B cell (primary cell): ENCODE results near the gene SEPTIN11. TPM values are rescaled to one million over a fixed set of nuclear protein-coding genes. Genes with fewer than 3 reads are reported as not detected.

Experiments used
- ATAC-seq: fragments of 200-7000 bp; cut with Tn5 transposase; one replicate; pipeline ENCODE4 v1.10.0; 2021; ENCODE audit warnings: low read depth, mild to moderate bottlenecking, moderate number of reproducible peaks, moderate library complexity
- CTCF ChIA-PET: fragments of 350-600 bp; sonication (Branson Sonifier 250); formaldehyde crosslinking; loops from one replicate; lab custom pipeline; 2021; ENCODE audit warnings: antibody characterized with exemption, inconsistent platforms; lab: Charles Lee
- POLR2A ChIA-PET: fragments of 350-600 bp; sonication (Branson Sonifier 250); formaldehyde crosslinking; loops from one replicate; lab custom pipeline; 2021; ENCODE audit warnings: antibody characterized with exemption; lab: Charles Lee
- DNase-seq: peaks from one replicate; pipeline ENCODE4 v3.0.0; 2013
- H2AFZ ChIP-seq: 2 replicates; pipeline ENCODE4 v1.6.1; 2012; ENCODE audit warnings: mild to moderate bottlenecking, low read depth, low read length; ENCODE audit not compliant: insufficient read depth, poor library complexity, severe bottlenecking
- H3K27ac ChIP-seq, 2 donors: 1 replicate in 1 of 2; 2 replicates in 1 of 2; pipeline ENCODE4 v1.5.1; 2012 to 2013; ENCODE audit warnings: low read length in 2 of 2, mild to moderate bottlenecking in 2 of 2, moderate library complexity in 1 of 2
- H3K27me3 ChIP-seq, 4 experiments: fragments of 200-600 bp in 1 of 4; sonication (generic) in 1 of 4; replicated peaks in 1 of 4; 1 replicate in 2 of 4; 2 replicates in 2 of 4; pipeline versions ENCODE4 v1.6.1 to v1.7.0; 2013 to 2016; ENCODE audit warnings: low read length in 3 of 4, mild to moderate bottlenecking in 2 of 4, mixed read lengths in 1 of 4, moderate library complexity in 1 of 4; ENCODE audit not compliant: insufficient read depth in 4 of 4, control insufficient read depth in 3 of 4; ENCODE audit errors: control extremely low read depth in 1 of 4
- H3K36me3 ChIP-seq, 2 experiments: replicated peaks in 1 of 2; 1 replicate in 1 of 2; 2 replicates in 1 of 2; pipeline versions ENCODE4 v1.6.1 to v1.7.1; 2013; ENCODE audit warnings: low read length in 1 of 2; ENCODE audit not compliant: insufficient read depth in 2 of 2, control insufficient read depth in 1 of 2; ENCODE audit errors: control extremely low read depth in 1 of 2, extremely low read depth in 1 of 2
- H3K4me1 ChIP-seq, 2 donors: fragments of 200-600 bp in 1 of 2; sonication (generic) in 1 of 2; 1 replicate in 1 of 2; 2 replicates in 1 of 2; pipeline versions ENCODE4 v1.5.1 to v1.6.1; 2013 to 2017; ENCODE audit warnings: low read length in 2 of 2; ENCODE audit not compliant: control insufficient read depth in 2 of 2, insufficient read depth in 2 of 2
- H3K4me2 ChIP-seq: replicated peaks from 2 replicates; pipeline ENCODE3; 2012; ENCODE audit warnings: mild to moderate bottlenecking, low read depth, low read length; ENCODE audit not compliant: poor library complexity, severe bottlenecking
- H3K4me3 ChIP-seq, 5 experiments: fragments of 200-600 bp in 1 of 5; sonication (generic) in 1 of 5; 1 replicate in 3 of 5; 2 replicates in 2 of 5; pipeline versions ENCODE4 v1.5.1 to v1.7.0; 2011 to 2016; ENCODE audit warnings: low read length in 4 of 5, mild to moderate bottlenecking in 4 of 5, low read depth in 2 of 5, control low read depth in 1 of 5, moderate library complexity in 1 of 5; ENCODE audit not compliant: insufficient read depth in 1 of 5; ENCODE audit errors: control extremely low read depth in 1 of 5, extremely low read depth in 1 of 5
- H3K79me2 ChIP-seq: fragments of 200-600 bp; sonication (generic); one replicate; pipeline ENCODE4 v1.6.0; 2016; ENCODE audit warnings: low read length; ENCODE audit not compliant: control insufficient read depth, insufficient read depth
- H3K9ac ChIP-seq: fragments of 200-600 bp; sonication (generic); 2 replicates; pipeline ENCODE4 v1.6.1; 2017; ENCODE audit warnings: mild to moderate bottlenecking, low read length, moderate library complexity
- H3K9me3 ChIP-seq, 3 donors: one replicate each; pipeline versions ENCODE4 v1.6.1 to v1.7.1; 2013; ENCODE audit warnings: low read length in 2 of 3; ENCODE audit not compliant: control insufficient read depth in 2 of 3, insufficient read depth in 1 of 3; ENCODE audit errors: control extremely low read depth in 1 of 3
- H4K20me1 ChIP-seq: 2 replicates; pipeline ENCODE4 v1.6.0; 2012; ENCODE audit warnings: mild to moderate bottlenecking, low read length; ENCODE audit not compliant: insufficient read depth, control insufficient read depth, poor library complexity, severe bottlenecking
- H3K27ac Mint-ChIP-seq: one replicate; pipeline ENCODE4 v1.8.0; 2021; ENCODE audit warnings: mixed read lengths
- H3K27me3 Mint-ChIP-seq: one replicate; pipeline ENCODE4 v1.8.0; 2021; ENCODE audit warnings: mixed read lengths
- H3K4me1 Mint-ChIP-seq: one replicate; pipeline ENCODE4 v1.8.0; 2021; ENCODE audit warnings: mixed read lengths
- H3K4me3 Mint-ChIP-seq: one replicate; pipeline ENCODE4 v1.8.0; 2021; ENCODE audit warnings: mixed read lengths
- H3K9me3 Mint-ChIP-seq: one replicate; pipeline ENCODE4 v1.8.0; 2022; ENCODE audit warnings: mixed read lengths; ENCODE audit not compliant: insufficient read depth
- EZH2 ChIP-seq: IDR thresholded peaks from 2 replicates; pipeline ENCODE4 v1.6.1; 2012; ENCODE audit warnings: borderline replicate concordance, low read depth, mild to moderate bottlenecking, moderate library complexity, low read length; ENCODE audit not compliant: insufficient read depth, poor library complexity, severe bottlenecking
- WGBS: methylation state at CpG from one replicate; pipeline ENCODE4 v1.1.5; 2013; ENCODE audit warnings: missing lambda C conversion rate; ENCODE audit not compliant: insufficient coverage; 5-methylcytosine and 5-hydroxymethylcytosine counted together
- intact Hi-C: fragments of 100-400 bp; cut with micrococcal nuclease; formaldehyde crosslinking; loops from one replicate; pipeline ENCODE4 v1.10.0; 2022
- polyA plus RNA-seq: library from polyadenylated mRNA; depleted of rRNA; stranded (reverse); fragments of >200 nt; gene quantifications from 2 replicates; pipeline ENCODE4 v1.2.3, GENCODE V29; 2012
- total RNA-seq, 2 donors: library from RNA; stranded (reverse); fragments of 120-200 nt in 1 of 2; gene quantifications; 1 replicate in 1 of 2; 2 replicates in 1 of 2; pipeline versions ENCODE4 v1.2.3 to v1.2.4, GENCODE V29; 2013 to 2022
- TF ChIP-seq, protein P1 (sequence below): fragments of 200-600 bp; IDR thresholded peaks from one replicate; pipeline ENCODE4 v1.8.0; 2022; ENCODE audit warnings: antibody characterized with exemption, mild to moderate bottlenecking

SEPTIN11 gene
- total and polyA plus RNA-seq, 2 donors (not counting 1 experiment from before 2014, with no cell fraction given), result 3.5 to 22.7 TPM

DNA sequence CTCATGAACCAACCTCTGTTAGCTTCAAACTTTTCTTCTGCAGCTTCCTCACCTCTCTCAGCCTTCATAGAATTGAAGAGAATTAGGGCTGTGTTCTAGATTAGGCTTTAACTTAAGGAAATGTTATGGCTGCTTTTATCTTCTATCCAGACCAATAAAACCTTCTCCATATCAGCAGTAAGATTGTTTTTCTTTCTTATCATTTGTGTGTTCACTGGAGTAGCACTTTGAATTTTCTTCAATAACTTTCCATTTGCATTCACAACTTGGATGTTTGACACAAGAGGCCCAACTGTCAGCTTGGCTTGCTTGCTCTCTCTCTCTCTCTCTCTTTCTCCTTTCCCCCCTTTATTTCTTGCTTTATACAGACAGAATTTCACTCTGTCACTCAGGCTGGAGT, 28.8 kb upstream of the SEPTIN11 start:
- Mint-ChIP-seq H3K27me3 (peaks cover 6% of the 10 kb centered on the region), H3K4me3 (no peak overlapping the region), H3K4me1 (no peaks in the 10 kb centered on the region), H3K27ac (no peak overlapping the region), H3K9me3 (no peaks in the 10 kb centered on the region)
- ChIA-PET CTCF (no interaction called here), POLR2A (no interaction called here)
- no peak overlapping the region for H3K27ac ChIP-seq
- no peak overlapping the region for H2AFZ ChIP-seq
- no peak for ATAC-seq
- no peak overlapping the region for H3K9ac ChIP-seq
- H3K4me1 ChIP-seq, result no peaks in the 10 kb centered on the region
- no peaks in the 10 kb centered on the region for H3K79me2 ChIP-seq
- intact Hi-C loops, result no loop called here
- no peak overlapping the region for H3K4me3 ChIP-seq
- no peaks in the 10 kb centered on the region for H3K9me3 ChIP-seq
- no peaks in the 10 kb centered on the region for H3K36me3 ChIP-seq
- H4K20me1 ChIP-seq, result no peaks in the 10 kb centered on the region
- H3K4me2 ChIP-seq, result no peak overlapping the region
- no peak for DNase-seq
- no peak for TF ChIP-seq EZH2
- TF ChIP-seq, protein P1, sequence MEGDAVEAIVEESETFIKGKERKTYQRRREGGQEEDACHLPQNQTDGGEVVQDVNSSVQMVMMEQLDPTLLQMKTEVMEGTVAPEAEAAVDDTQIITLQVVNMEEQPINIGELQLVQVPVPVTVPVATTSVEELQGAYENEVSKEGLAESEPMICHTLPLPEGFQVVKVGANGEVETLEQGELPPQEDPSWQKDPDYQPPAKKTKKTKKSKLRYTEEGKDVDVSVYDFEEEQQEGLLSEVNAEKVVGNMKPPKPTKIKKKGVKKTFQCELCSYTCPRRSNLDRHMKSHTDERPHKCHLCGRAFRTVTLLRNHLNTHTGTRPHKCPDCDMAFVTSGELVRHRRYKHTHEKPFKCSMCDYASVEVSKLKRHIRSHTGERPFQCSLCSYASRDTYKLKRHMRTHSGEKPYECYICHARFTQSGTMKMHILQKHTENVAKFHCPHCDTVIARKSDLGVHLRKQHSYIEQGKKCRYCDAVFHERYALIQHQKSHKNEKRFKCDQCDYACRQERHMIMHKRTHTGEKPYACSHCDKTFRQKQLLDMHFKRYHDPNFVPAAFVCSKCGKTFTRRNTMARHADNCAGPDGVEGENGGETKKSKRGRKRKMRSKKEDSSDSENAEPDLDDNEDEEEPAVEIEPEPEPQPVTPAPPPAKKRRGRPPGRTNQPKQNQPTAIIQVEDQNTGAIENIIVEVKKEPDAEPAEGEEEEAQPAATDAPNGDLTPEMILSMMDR, result no peak
- H3K27me3 ChIP-seq, result no peaks in the 10 kb centered on the region

DNA sequence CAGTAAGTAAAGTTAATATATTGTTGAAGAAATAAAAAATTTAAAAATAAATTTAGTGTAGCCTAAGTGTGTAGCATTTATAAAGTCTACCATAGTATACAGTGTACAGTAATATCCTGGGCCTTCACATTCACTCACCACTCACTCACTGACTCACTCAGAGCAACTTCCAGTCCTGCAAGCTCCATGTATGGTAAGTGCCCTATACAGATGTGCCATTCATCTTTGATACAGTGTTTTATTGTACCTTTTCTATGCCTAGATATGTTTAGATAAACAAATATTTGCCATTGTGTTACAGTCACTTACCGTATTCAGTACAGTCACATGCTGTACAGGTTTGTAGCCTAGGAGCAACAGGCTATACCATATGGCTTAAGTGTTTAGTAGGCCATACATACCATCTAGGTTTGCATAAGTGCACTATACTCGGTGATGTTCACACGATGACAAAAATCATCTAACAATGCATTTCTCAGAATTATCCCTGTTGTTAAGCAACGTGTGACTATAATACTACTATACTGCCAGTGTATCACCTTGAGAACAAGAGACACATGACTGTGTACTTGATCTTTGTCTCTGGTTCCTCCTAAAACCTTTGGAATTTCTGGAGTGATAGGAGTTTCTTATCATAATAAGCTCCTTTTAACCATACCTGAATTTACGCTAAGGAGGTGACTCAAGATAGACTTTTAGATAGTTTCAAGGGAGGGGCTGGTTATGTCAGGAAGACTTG, 25.8 kb upstream of the SEPTIN11 start:
- no peaks in the 10 kb centered on the region for H3K79me2 ChIP-seq
- POLR2A ChIA-PET, result no interaction called here
- H3K27ac ChIP-seq, result no peak overlapping the region
- H3K4me3 Mint-ChIP-seq, result no peak overlapping the region
- H3K4me2 ChIP-seq, result no peak overlapping the region
- no peaks in the 10 kb centered on the region for H3K9me3 Mint-ChIP-seq
- TF ChIP-seq EZH2, result no peak
- TF ChIP-seq, protein P1, result no peak
- no peak overlapping the region for H2AFZ ChIP-seq
- H3K36me3 ChIP-seq, result no peaks in the 10 kb centered on the region
- H3K27me3 ChIP-seq, result no peaks in the 10 kb centered on the region
- no peaks in the 10 kb centered on the region for H3K4me1 ChIP-seq
- H4K20me1 ChIP-seq, result no peaks in the 10 kb centered on the region
- intact Hi-C loops, result no loop called here
- no peak overlapping the region for H3K9ac ChIP-seq
- no peaks in the 10 kb centered on the region for H3K9me3 ChIP-seq
- peaks cover 11% of the 10 kb centered on the region for H3K27me3 Mint-ChIP-seq
- H3K27ac Mint-ChIP-seq, result no peak overlapping the region
- H3K4me1 Mint-ChIP-seq, result no peaks in the 10 kb centered on the region
- DNase-seq (no peak), ATAC-seq (no peak)
- CTCF ChIA-PET, result no interaction called here
- no CpG with 5 or more reads among the region's 5 CpGs for WGBS
- H3K4me3 ChIP-seq, result no peak overlapping the region
